Fibroblast of skin of right quadriceps (primary cell): ENCODE data around the gene SH3TC2.

Source experiments
- DNase-seq: peaks from one replicate; pipeline ENCODE4 v3.0.0-alpha.2; 2013

SH3TC2 gene

DNA sequence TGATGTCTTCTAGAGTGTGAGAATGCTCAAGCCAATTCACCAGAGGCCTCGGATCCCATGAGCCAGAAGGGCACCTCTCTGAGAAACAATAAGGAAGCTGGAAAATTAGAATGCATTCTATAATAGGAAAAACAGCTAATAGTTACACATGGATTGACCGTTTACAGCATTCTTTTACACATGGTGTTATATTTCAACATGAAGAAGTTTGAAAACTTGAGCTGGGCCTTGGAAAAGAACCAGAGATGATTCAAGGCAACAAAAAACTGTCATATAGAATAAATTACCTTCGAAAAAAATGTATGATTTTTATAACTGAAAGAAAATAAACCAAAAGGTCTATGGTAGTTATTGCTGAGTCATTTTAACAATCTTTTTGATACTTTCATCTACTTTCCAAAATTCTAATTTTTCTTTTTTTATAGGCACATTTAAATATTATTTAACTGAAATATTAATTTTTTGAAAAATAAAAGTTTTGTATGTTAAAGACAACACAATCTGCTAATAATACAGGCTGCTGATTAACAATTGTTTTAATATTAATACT, 6.2 kb downstream of the SH3TC2 start:
- peak; percentile 57 for DNase-seq

DNA sequence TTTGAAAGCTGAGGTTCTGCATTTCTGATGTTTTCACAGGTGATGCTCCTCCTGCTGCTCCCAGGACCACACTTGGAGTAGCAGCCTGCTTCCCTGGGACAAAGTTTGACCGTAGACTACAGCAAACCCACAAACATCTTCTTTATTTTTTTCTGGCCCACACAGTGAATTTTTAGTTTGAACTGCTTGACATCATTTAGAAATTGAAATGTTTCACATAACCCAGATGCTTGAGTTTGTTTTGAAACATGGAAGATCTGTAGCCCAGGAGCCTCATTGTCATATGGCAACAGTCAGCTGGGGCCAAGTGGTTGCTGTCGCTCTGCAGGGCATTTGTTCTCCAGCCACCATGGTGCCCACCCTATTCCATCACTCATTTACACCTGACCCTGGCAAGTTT, 8.4 kb downstream of the SH3TC2 start:
- DNase-seq = no peak

DNA sequence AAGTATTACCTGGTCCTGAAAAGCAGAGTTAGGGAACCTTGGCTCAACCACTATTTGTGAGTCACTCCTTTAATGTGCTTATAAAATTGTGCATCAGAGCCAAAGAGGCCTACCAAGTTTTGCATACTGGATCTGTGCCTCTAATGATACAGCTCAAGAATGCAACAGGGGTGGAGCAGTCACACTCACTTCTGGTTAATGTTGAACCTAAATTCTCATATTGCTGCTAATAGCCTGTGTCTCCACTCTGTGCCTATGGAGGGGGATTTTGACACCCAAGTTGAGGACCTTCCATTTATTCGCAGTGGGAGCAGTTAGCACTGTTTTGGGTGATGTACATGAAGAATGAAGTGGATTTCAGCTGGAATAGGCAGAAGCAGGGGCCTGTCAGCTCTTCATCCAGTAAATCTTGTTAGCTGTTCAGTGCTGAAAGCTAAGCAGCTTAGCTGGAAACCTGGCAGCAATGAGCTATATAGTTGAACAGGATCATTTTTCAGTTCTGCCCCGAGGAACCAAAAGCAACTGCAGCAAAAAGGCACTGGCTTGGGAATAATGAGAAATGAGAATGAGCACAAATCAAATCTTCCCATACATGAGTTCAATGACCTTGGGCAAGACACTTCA, 9.7 kb downstream of the SH3TC2 start:
- DNase-seq = peak; percentile 63

DNA sequence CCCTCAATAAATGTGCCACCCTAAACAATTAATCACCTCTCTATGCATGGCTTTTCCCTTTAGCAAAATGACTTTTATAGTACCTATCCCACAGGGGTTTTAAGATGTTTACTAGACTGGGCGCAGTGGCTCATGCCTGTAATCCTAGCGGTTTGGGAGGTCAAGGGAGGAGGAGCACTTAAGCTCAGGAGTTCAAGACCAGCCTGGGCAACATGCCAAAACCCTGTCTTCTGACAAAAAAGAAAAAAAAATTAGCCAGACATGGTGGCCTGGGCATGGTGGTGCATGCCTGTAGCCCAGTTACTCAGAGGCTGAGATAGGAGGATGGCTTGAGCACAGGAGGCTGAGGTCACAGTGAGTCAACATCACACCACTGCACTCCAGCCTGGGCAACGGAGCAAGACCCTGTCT, 13.5 kb downstream of the SH3TC2 start:
- no peak for DNase-seq

DNA sequence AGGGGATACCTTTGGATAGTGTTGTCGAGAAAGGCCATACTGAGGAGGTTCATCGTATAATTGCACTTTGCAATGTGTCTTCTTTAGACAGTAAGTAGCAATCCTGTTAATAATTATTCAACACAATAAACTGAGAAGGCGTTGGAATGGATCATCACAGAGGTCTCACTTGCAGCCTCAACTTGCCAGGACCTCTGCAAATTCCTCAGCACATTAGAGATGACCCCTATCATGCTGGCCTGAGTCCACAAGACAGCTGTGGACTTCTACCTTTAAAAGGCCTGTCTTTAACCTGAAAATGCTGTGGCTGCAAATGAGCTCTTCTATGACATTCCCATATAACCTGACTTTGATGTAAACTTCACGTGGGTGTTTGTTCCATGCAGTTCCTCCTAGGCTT, 14.1 kb downstream of the SH3TC2 start:
- no peak for DNase-seq

DNA sequence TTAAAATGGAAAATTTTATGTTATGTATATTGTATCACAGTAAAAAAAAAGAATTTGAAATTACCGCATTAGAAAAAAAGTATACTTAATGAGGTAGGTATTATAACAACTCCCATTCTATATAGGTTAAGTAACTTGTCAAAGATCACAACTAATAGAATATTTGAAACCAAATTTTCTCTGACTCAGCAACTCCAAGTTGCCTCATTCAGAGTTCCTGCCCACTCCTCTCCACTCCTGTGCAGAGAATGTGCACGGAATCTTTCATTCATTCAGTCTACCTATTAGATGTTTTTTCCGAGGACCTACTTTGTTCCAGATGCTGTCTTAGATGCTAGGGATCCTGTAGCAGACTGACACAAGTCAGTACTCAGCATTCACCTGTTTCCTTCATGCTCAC, 15.4 kb downstream of the SH3TC2 start:
- no peak for DNase-seq

DNA sequence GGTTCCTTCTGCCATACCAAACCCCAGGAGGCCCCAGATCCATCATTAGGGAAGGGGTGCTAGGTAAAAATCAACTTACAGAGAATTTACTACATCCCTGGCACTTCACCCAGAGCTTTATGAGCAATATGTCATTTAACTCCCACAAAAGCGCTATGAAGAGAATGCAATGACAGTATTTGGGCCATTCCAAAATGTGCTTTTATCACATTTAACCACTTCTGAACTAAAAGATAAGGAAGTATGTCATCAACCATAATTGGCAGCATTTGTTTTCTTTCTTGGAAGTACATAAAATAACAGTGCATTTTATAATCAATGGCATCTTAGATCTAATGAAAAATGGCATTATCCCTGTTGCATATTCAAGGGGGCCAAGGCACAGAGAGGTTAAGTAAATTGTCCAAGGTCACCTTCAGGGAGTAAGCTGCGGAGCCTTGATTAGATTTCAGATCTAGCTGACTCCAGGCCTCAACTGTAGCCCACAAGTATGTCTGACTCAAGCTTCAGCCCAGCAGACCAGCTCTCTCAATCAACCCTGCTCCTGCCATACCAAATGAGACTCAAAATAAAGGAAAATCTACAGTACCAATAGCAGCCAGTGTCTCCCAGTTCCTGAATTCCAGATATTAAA, 16.5 kb downstream of the SH3TC2 start:
- DNase-seq = peak; percentile 20

DNA sequence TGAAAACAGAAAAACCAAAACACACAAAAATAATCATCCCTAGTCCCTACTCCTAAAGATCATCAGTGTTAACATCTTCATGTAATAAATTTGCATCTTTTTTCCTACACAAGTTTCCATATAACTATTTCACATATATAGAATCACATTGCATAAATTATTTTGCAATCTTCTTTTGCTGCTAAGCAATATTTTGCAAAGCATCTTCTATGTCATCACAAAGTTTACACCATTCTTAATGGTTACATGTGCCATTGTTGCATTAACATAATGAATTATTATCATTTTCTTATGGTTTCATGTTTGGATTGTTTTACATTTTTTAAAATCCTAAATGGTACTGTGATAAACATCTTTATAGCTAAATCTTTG, 17.8 kb downstream of the SH3TC2 start:
- no peak for DNase-seq

DNA sequence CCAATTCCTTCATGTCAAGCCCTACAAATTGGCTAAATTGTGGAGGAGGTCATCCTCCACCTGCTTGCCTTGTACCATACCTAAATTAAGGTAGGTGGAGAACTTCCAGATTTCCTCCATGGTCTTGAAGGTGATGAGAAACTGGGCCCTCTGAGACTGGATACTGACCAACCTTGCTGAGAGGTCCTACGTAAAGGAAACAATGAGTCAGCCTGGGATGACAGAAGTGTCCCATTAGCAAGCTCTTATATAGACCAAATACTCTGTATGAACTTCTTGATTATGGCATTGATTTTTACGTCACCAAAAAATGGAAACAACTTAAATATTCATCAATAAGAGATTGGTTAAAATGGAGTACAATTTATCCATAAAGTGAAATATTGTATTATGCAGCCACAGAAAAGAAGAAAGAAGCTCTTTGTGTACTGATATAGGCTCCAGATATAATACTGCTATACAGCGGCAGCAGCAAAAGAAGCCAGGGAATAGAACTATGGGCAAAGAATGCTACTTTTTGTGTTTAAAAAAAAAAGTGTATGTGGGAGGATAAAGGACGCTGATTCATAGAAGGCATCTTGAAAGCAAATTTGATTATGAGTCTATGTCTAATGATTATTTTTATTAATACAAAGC, 18.3 kb downstream of the SH3TC2 start:
- DNase-seq = no peak

DNA sequence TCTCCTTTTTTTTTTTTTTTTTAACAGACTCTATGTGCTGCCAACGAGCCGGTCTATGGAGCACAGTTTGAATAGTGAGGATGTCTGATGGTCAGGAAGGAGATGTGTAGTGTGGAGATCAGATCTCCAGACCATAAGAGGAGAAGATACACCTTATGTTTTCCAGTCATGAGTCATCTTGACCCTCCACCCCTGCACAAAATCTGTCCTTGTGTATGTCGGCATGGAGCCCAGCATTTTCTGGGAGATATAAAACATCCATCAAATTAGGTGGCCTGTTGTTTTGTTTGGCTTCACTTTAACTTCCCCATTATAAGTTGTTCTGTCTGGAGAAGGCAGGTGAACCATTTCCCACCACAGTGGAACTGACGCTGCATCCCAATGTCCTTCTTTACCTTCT, 19.2 kb downstream of the SH3TC2 start:
- no peak for DNase-seq

DNA sequence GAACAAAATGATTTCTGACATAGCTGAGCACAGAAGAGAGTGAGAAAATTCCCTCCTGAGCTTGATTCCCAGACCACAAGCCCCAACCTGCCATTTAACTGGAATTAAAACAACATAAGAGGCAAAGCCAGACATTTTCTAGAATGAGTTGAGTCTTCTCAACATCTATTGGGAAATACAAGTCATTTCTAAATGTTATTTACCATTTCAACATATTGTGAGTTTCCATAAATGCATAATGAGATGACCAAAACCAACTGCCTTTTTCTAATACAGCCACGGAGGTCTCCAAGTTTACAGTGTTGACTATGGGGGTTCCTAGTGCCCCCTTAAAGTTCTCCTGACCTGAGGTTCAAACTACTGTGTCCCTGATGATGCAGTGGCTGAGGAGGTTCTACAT, 20.0 kb downstream of the SH3TC2 start:
- DNase-seq = no peak

DNA sequence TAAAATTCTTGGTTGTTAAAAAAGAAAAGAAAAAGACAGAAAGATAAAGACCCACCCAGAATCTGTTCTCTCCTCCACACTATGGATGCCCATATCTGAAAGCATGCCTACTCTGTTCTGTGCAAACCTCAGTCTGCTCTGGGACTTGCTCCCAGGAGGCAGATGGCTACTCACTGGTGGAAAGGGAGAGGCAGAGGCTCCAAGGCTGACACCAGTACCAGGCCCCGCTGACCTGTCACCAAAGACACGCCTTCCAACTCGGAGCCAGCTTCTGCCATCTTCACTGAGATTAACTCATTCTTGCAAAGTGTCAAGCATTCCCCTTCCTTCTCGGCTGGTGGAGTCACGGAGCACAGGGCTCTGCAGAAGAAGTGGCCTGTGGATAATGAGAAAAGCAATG, 21.6 kb downstream of the SH3TC2 start:
- no peak for DNase-seq

DNA sequence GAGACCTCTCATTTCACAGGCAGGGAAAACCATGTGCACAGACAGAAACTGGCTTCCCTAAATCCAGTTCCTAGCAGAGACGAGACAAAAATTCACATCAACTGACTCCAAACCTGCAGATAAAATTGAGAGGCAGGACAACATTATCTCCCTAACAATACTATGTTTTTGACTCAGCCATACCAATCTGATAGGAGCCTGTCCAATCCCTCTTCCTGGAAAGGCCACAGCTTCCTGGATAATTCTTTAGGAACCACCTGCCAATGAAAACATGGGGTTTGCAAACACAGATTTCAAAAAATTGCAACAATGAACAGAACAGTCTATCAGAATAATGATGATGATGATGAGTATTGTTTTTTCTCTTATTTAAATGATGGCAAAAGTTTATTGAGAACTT, 22.4 kb downstream of the SH3TC2 start:
- DNase-seq = no peak

DNA sequence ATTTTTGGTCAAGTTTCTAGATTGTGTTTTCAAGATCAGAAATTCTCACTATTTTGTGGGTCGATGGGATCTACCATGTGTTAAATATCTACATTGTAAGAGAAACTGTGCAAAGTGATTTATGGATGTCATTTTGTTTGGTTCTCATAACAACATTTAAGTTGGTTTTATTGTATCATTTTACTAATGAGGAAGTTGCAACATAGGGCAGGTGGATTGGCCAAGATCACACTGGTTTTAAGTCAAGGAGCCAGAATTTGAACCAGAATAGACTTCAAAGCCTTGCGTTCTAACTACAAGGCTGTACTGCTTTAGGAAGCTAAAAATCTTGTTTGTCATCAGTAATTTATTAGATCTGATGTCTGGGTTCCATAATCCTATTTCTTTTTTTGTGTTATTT, 23.4 kb downstream of the SH3TC2 start:
- DNase-seq = no peak

DNA sequence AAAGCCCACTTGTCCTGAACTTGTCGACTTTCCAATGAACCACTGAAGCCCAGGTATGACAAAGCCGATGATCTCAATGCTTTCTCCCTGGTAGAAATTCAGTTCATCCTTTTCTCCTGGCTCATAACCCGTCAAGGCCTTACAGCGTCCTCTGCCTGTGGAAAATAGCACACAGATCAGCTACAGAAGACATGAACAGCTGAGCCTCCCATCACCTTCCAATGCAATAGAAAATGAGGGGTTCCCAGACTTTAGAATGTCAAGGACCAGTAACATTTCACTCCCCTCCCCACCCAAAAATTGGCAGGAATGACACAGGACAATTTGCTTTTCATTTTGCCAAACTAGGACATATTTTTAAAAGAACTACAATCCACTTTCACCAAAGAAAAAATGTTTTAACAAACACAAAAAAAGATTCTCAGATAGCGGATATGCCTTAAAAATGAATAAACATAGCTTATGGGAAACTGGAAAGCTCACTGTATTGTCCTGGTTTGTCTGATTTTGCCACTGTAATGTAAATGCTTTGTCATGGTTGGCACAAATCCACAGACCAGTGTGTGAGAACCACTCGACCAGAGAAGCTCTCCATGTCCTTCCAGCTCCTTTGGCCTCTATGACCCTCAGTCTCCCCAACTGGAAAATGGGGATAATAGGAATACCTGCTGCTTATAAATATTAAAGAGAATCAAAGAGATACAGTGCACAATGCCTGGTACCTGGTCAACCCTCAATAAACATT, 24.4 kb downstream of the SH3TC2 start:
- no peak for DNase-seq

DNA sequence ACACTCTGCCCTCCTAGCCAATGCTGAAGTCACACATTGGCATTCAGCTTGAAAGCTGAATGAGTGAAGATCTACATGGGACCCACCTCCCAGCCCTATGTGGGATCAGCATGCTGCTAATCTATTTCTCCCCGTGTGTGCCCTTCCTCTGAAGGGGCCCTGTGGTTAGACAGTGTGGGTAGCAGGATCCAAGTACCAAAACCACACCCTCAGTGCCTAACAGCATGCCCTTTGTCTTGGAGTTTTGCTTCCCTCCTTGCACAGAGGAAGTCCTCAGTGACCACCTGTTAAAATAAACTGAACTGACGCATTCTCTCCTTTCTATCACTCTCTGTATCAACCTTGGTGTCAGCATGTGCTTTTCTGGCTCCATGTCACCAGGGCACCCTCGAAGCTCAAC, 25.0 kb downstream of the SH3TC2 start:
- no peak for DNase-seq

DNA sequence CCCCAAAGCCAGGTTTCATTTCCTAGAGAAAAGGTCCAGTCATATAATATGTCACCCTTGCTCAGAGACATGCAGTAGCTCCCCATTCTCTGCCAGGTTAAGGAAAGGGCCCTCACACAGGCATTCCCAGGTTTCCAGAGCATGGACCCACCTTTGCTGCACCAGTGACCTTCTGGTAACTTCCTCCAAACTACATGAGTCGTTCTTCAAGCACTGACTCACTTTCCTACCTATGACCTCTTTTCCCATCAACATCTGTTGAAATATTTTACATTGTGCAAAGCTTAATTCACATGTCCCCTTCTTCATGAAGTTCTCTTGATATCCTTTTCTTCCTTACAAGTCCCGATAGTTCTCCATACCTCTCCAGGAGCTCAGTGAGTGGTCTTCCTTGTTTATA, 25.9 kb downstream of the SH3TC2 start:
- no peak for DNase-seq

DNA sequence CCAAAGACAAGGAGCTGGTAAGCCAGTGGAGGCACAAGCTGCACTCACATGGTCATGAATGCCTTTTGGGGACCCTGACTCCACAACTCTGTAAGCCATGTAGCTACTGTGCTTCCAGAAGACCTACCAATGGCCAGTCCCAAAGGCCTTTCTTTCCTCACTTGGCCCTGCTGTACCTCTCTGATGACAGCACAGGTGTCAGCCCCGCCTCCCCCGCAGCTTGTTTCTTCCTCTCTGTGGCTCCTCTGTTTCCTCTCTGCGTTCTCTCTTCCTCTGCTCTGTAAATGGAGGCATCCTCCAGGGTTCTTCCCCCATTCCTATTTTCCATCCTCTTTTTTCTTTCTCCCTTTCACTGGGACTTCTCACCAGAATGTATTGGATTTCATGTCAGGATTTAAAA, 26.7 kb downstream of the SH3TC2 start:
- DNase-seq = no peak

DNA sequence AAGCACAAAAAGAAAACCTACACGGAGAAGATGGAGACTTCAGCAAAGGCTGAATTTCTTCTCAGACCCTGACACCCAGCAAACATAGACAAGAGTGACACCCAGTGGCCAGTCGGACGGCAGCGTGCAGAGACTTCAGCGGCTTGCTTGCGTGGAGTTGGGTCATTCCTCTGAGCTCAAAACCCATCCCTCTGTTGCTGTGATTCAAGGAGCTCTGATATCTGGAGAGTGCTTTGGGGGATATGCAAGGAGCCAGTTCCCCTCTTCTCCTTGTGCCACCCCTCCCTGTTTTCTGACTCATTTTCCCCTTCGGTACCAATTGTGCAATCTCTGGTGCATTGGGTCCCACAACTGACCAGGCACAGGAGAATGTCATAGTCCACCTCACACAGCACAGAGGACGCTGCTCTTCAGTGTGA, 27.5 kb downstream of the SH3TC2 start:
- peak; percentile 73 for DNase-seq

DNA sequence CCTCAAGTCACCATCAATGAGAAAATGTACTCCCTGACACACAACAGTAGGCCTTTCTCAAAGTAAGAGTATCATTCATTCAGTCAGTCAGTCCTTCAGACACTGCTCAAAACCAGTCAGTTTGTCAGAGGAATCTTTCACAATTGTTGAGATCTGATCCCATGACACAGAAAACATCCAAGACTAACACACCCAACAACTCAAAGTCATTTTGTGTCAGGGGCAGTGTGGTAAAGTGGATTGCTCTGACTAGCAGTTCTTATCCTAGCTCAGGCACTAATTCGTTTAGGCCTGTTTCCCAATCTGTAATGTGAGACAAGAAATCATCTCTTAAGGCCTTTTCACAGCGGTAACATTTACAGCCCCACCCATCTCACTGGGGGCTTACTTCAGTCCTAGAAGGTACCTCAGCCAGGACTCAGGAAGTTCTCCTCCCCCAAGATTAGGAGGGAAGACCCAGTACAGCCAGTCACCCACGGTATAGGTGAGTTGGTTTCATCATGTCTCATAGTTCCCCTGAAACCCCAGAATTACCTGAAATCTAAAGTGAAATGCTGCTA, 31.9 kb downstream of the SH3TC2 start:
- no peak for DNase-seq

DNA sequence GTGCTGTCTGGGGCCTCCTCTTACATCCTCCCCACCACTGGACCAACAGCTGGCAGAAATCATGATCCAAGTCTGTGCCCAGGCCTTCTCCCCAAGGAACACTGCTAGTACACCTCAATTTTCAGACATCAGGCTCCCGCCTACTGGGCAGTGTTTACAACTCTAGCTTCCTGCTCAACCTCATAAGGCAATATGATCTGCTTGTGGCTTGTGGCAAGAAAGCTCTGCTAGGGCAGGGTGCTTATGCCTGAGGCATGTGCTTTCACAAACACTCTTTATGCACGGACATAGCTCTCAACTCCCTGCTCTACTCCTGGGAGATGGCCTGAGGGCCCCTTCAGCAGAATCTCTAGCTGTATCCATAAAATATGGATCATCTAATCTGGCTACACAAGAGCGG, 32.5 kb downstream of the SH3TC2 start:
- peak; percentile 55 for DNase-seq

DNA sequence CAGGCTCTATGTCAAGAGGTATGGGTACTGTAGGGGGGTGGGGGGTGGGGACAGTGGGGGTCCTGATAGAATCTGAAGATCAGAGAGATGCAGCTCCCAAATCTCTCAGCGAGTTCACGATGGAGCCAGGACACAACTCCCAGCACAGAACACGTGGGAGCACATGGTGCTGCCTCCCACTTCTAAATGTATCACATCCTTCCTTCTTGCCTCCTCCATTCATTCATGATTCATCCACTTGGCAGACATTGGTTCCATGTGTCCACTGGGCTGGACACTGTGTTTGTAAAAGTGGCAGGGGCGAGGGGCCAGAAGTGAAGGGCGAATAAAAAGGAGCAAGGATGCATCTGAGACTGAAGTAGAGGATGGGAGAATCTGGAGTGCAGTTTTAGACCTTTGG, 33.9 kb downstream of the SH3TC2 start:
- DNase-seq = no peak

DNA sequence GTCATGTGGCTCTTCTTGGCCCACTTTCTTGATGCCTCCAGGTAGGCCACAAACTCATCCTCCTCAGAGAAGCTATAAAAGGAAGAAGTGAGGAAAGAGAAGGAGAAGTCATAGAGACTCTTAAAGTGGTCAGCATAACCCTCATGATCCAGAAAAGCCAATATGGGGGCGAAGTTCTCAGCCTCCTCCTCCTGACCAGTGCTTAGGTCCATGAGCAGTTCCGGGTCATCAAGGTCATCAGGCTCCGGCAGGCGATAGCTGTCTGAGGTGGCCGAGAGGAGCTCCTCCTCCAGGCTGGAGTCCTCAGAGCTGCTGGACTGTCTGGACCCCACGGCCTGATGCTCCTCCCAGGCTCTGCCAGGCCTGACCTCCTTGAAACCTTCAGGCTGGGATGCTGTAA, 34.7 kb downstream of the SH3TC2 start:
- DNase-seq = no peak
